ENCODE results near the gene SMYD3.

DNA sequence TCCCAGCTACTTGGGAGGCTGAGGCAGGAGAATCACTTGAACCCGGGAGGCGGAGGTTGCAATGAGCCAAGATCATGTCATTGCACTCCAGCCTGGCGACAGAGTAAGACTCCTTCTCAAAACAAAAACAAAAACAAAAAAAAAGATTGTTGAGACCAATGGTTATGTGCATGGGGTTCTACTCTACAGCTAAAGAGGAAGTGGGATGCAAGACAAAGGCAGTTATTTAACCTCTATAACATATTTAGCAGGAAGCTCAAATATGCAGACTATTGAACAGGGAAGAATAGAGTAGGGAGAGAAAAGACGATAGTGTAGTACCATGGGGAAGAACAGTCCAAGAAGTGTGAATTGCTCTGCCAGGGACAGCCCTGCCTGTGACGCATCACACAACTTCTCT, 227.7 kb downstream of the SMYD3 start:
- no peak for TF ChIP-seq CTCF (IDR thresholded peaks at IDR 0.05)
- no peak for TF ChIP-seq EZH2 (IDR thresholded peaks at IDR 0.05; ENCODE audit: borderline replicate concordance, insufficient read depth, low read depth, low read length, poor library complexity, severe bottlenecking)
